MCF 10A (cell line): ENCODE measurements around the gene NSF. TPM values are rescaled to one million over a fixed set of nuclear protein-coding genes. Genes with fewer than 3 reads are reported as not detected.

Experiments used
- BruUV-seq: library from RNA; stranded (reverse); fragments of 400-500 nt; replicated peaks from 2 replicates; lab custom pipeline; 2021; lab: Mats Ljungman, UMichigan
- CTCF ChIA-PET: fragments of 300-600 bp; sonication (Branson Sonifier 250); formaldehyde crosslinking; extraction: SDS; loops from one replicate; lab custom pipeline; 2021; ENCODE audit warnings: antibody characterized with exemption, inconsistent platforms; lab: Yijun Ruan, JAX
- POLR2A ChIA-PET: fragments of 300-600, 350-650 bp; sonication (Branson Sonifier 250); formaldehyde crosslinking; extraction: SDS; loops from one replicate; lab custom pipeline; 2020; ENCODE audit warnings: antibody characterized with exemption, inconsistent platforms; lab: Yijun Ruan, JAX
- DNase-seq: peaks from one replicate; pipeline ENCODE4 v3.0.0-alpha.2; 2018; ENCODE audit not compliant: unreplicated experiment
- H3K27ac Mint-ChIP-seq: one replicate; pipeline ENCODE4 v1.8.0; 2022; ENCODE audit warnings: mild to moderate bottlenecking, low read depth, mixed read lengths; ENCODE audit not compliant: unreplicated experiment
- H3K27me3 Mint-ChIP-seq: one replicate; pipeline ENCODE4 v1.8.0; 2022; ENCODE audit warnings: mixed read lengths; ENCODE audit not compliant: insufficient read depth, unreplicated experiment
- H3K36me3 Mint-ChIP-seq: one replicate; pipeline ENCODE4 v1.8.0; 2022; ENCODE audit warnings: mild to moderate bottlenecking, moderate library complexity, mixed read lengths; ENCODE audit not compliant: insufficient read depth, unreplicated experiment
- H3K4me1 Mint-ChIP-seq: one replicate; pipeline ENCODE4 v1.8.0; 2022; ENCODE audit warnings: mixed read lengths; ENCODE audit not compliant: insufficient read depth, unreplicated experiment
- H3K4me3 Mint-ChIP-seq: one replicate; pipeline ENCODE4 v1.8.0; 2022; ENCODE audit warnings: mild to moderate bottlenecking, moderate library complexity, mixed read lengths; ENCODE audit not compliant: unreplicated experiment
- H3K9me3 Mint-ChIP-seq: one replicate; pipeline ENCODE4 v1.8.0; 2022; ENCODE audit warnings: mixed read lengths; ENCODE audit not compliant: unreplicated experiment
- intact Hi-C: fragments of 100-400 bp; cut with micrococcal nuclease; formaldehyde crosslinking; loops from 2 replicates; pipeline ENCODE4 v1.14.1; 2022
- total RNA-seq: library from RNA; stranded (reverse); gene quantifications from 2 replicates; pipeline ENCODE4 v1.2.3, GENCODE V29; 2022
- TF ChIP-seq, protein P1 (sequence below): fragments of 200-600 bp; IDR thresholded peaks from one replicate; pipeline ENCODE4 v1.8.0; 2022; ENCODE audit warnings: antibody characterized with exemption, mild to moderate bottlenecking; ENCODE audit not compliant: unreplicated experiment

The NSF gene
- total RNA-seq, 1 experiment from 2014 or later, result 21.1 TPM

DNA sequence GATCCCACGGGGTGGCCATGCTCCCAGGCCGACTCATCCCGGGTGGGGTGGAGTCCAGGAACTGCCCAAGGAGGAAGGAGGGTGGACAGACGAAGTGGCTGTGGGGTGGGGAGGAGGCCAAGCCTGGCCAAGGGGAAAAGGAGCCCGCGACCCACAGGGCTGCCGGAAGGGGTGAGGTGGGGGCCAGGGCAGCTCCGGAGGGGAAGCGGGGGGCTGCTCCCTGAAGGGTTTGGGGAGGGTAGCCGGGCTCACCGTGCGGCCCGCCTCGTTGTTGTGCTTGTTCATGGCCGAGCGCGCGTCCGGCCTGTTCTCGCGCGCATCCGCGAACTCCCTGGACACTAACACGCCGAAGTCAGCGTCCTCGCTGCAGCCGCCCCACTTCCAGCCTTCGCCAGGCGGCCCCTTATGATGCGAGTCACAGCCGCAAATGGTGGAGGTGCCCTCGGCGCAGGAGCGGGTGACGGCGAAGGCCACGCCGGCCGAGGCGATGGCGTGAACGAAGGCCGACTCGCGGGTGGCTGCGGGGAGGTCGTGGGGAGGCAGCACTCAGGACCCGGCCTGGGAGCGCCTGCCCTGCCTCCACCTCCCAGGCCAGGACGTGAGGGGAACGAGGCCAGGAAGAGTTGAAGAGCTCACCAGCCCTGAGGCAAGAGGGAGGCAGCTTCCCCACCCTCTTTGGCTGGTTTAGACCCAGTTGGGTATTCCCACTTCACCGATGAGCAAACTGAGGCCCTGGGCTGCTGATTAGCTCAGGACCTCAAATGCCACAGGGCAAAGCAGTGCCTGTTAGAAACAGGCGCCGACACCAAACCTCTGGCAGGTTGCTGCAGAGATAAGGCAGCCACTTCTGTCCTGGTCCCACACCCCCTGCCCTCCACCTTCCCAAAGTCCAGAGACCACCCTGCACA, 179.3 kb downstream of the NSF start:
- H3K27me3 Mint-ChIP-seq, result no peaks in the 10 kb centered on the region
- H3K4me1 Mint-ChIP-seq, result peaks cover 10% of the 10 kb centered on the region
- no TSS peak for BruUV-seq
- no peak overlapping the region for H3K27ac Mint-ChIP-seq
- H3K9me3 Mint-ChIP-seq, result no peaks in the 10 kb centered on the region
- intact Hi-C loops, result no loop called here
- CTCF ChIA-PET, result no interaction called here
- DNase-seq, result no peak
- no peak overlapping the region for H3K4me3 Mint-ChIP-seq
- POLR2A ChIA-PET, result no interaction called here
- TF ChIP-seq, protein P1, sequence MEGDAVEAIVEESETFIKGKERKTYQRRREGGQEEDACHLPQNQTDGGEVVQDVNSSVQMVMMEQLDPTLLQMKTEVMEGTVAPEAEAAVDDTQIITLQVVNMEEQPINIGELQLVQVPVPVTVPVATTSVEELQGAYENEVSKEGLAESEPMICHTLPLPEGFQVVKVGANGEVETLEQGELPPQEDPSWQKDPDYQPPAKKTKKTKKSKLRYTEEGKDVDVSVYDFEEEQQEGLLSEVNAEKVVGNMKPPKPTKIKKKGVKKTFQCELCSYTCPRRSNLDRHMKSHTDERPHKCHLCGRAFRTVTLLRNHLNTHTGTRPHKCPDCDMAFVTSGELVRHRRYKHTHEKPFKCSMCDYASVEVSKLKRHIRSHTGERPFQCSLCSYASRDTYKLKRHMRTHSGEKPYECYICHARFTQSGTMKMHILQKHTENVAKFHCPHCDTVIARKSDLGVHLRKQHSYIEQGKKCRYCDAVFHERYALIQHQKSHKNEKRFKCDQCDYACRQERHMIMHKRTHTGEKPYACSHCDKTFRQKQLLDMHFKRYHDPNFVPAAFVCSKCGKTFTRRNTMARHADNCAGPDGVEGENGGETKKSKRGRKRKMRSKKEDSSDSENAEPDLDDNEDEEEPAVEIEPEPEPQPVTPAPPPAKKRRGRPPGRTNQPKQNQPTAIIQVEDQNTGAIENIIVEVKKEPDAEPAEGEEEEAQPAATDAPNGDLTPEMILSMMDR, result no peak
- H3K36me3 Mint-ChIP-seq, result no peaks in the 10 kb centered on the region

DNA sequence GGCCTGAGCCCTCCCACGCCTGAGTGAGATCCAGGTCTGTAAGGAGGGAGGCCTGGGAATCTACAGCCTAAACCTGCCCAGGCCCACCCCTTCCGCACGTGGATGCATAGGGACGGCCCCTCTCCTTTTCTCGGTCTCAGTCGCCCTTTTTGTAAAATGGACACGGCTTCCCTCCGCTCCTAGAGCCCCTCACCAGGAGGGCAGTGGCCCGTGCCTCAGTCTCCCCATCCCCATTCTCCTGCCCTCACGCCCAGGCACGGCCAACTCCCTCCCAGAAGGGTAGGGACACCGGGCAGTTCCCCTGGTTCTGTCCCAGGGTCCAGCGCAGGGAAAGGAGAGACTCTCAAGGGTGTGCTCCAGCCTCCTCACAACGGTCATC, 180.0 kb downstream of the NSF start:
- CTCF ChIA-PET, result no interaction called here
- H3K9me3 Mint-ChIP-seq, result no peaks in the 10 kb centered on the region

GRCh38 chr17:46770818-46771560, 180.5 kb downstream of the NSF start:
- H3K27me3 Mint-ChIP-seq, result no peaks in the 10 kb centered on the region
- no TSS peak for BruUV-seq

More for the DNA sequence above, 180.0 kb downstream of the NSF start:
- H3K4me3 Mint-ChIP-seq, result peak overlapping the region; percentile 21
- H3K36me3 Mint-ChIP-seq, result no peaks in the 10 kb centered on the region
- intact Hi-C loops, result no loop called here
- peaks cover 3% of the 10 kb centered on the region for H3K4me1 Mint-ChIP-seq
- no peak for DNase-seq
- BruUV-seq, result no TSS peak
- no peaks in the 10 kb centered on the region for H3K27me3 Mint-ChIP-seq
- no peak overlapping the region for H3K27ac Mint-ChIP-seq
- POLR2A ChIA-PET, result no interaction called here
- TF ChIP-seq, protein P1, result no peak

More at GRCh38 chr17:46770818-46771560, 180.5 kb downstream of the NSF start:
- Mint-ChIP-seq H3K27ac (no peak overlapping the region), H3K9me3 (no peaks in the 10 kb centered on the region), H3K36me3 (no peaks in the 10 kb centered on the region), H3K4me3 (peak overlapping the region; percentile 21), H3K4me1 (no peaks in the 10 kb centered on the region)
- ChIA-PET POLR2A (no interaction called here), CTCF (no interaction called here)
- no peak for DNase-seq
- TF ChIP-seq, protein P1, result no peak
- intact Hi-C loops, result no loop called here
